NT2/D1 (cell line): ENCODE measurements around the gene FAM234A.

Experiments
- SUZ12 ChIP-seq: IDR thresholded peaks from 2 replicates; pipeline ENCODE4 v1.6.1; 2011; ENCODE audit not compliant: insufficient read length, insufficient read depth; ENCODE audit errors: extremely low read depth
- YY1 ChIP-seq: IDR thresholded peaks from 2 replicates; pipeline ENCODE4 v1.6.1; 2011; ENCODE audit not compliant: insufficient read length, insufficient read depth

DNA sequence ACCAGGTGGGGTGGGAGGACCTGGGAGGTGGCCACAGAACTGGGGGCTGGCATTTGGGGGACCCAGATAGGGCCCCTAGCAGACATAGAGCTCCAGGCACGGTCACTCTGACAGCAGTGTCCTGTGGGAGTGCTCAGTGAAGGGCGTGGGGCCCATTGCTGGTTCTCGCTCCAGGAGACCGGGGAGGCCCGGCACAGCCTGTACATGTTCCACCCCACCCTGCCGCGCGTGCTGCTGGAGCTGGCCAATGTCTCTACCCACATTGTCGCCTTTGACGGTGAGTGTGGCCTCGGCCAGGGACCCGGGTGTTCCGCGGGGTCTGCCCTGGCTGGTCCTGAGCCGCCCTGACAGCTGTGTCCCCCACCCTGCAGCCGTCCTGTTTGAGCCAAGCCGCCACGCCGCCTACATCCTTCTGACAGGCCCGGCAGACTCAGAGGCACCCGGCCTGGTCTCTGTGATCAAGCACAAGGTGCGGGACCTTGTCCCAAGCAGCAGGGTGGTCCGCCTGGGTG, 29.9 kb downstream of the FAM234A start:
- TF ChIP-seq YY1 (no peak), SUZ12 (no peak)
